NB4 (cell line): Measurements from ENCODE around the gene PSMB11.

ENCODE experiments used
- DNase-seq: peaks from one replicate; pipeline ENCODE4 v3.0.0; 2010; ENCODE audit warnings: low read depth
- H3K4me3 ChIP-seq: one replicate; pipeline ENCODE4 v1.5.1; 2011; ENCODE audit warnings: mild to moderate bottlenecking, low read depth, low read length, moderate library complexity
- CTCF ChIP-seq: IDR thresholded peaks from one replicate; pipeline ENCODE4 v1.5.1; 2012; ENCODE audit warnings: low read depth, low read length
- MAX ChIP-seq: IDR thresholded peaks from 2 replicates; pipeline ENCODE4 v1.6.1; 2011; ENCODE audit warnings: low read depth, low read length
- MYC ChIP-seq: IDR thresholded peaks from 2 replicates; pipeline ENCODE4 v1.6.1; 2011; ENCODE audit warnings: low read depth, low read length
- POLR2A ChIP-seq: IDR thresholded peaks from 2 replicates; pipeline ENCODE4 v1.6.1; 2011; ENCODE audit warnings: mild to moderate bottlenecking; ENCODE audit not compliant: insufficient read length; ENCODE audit errors: extremely low read depth

PSMB11 gene

GRCh38 chr14:23077962-23078361 is 36.0 kb downstream of the PSMB11 start:
- no peak overlapping the region for H3K4me3 ChIP-seq
- DNase-seq, result no peak
- no peak for TF ChIP-seq MAX
- TF ChIP-seq POLR2A, result no peak
- no peak for TF ChIP-seq CTCF

GRCh38 chr14:23078692-23079116 is 36.7 kb downstream of the PSMB11 start:
- TF ChIP-seq MAX, result peak; percentile 26; the same call in 1 of the 2 replicates
- no peak for TF ChIP-seq CTCF
- DNase-seq, result peak; percentile 79

GRCh38 chr14:23079716-23080115 is 37.7 kb downstream of the PSMB11 start:
- no peak overlapping the region for H3K4me3 ChIP-seq
- no peak for DNase-seq
- TF ChIP-seq POLR2A, result no peak
- no peak for TF ChIP-seq CTCF
- no peak for TF ChIP-seq MAX
- no peak for TF ChIP-seq MYC

More at GRCh38 chr14:23078692-23079116, 36.7 kb downstream of the PSMB11 start:
- H3K4me3 ChIP-seq, result no peak overlapping the region

- no peak for DNase-seq
- TF ChIP-seq CTCF (no peak), POLR2A (no peak), MYC (no peak), MAX (no peak)
- no peak overlapping the region for H3K4me3 ChIP-seq
These were observed 38.5 kb downstream of the PSMB11 start for GRCh38 chr14:23080474-23080873.

GRCh38 chr14:23085458-23085857 is 43.4 kb downstream of the PSMB11 start:
- TF ChIP-seq CTCF (no peak), MYC (no peak), MAX (no peak), POLR2A (no peak)
- no peak overlapping the region for H3K4me3 ChIP-seq
- no peak for DNase-seq

- no peak overlapping the region for H3K4me3 ChIP-seq
- TF ChIP-seq CTCF, result no peak
- no peak for TF ChIP-seq MYC
- TF ChIP-seq MAX, result no peak
- no peak for TF ChIP-seq POLR2A
- DNase-seq, result no peak
These were observed 44.6 kb downstream of the PSMB11 start for GRCh38 chr14:23086565-23086964.
